ENCODE measurements around the gene PGAP2.

PGAP2 gene

GRCh38 chr11:3840004-3840869 is 31.9 kb downstream of the PGAP2 start (continued):
- TF ChIP-seq ZBTB26 (tag by site-specific recombination; optimal IDR thresholded peaks at IDR 0.05) (peak; percentile 11), ZNF335 (tag by site-specific recombination; conservative IDR thresholded peaks at IDR 0.05) (peak; percentile 45), ZFP41 (tag by site-specific recombination; IDR thresholded peaks at IDR 0.05; ENCODE audit: borderline replicate concordance) (no peak), ZNF174 (tag by site-specific recombination; IDR thresholded peaks at IDR 0.05) (no peak), ZNF398 (tag by site-specific recombination; IDR thresholded peaks at IDR 0.05) (0 out of 2 replicates have a peak, but pooled peaks have one; percentile 11), GFI1B (tag by site-specific recombination; IDR thresholded peaks at IDR 0.05) (no peak), HOXC10 (CRISPR knock-in tag; IDR thresholded peaks at IDR 0.05) (no peak), KLF1 (tag by site-specific recombination; IDR thresholded peaks at IDR 0.05) (no peak), ATF2 (tag by site-specific recombination; IDR thresholded peaks at IDR 0.05; ENCODE audit: low read depth) (no peak), HOXA7 (CRISPR knock-in tag; IDR thresholded peaks at IDR 0.05; ENCODE audit: borderline replicate concordance) (no peak), ZBTB8A (tag by site-specific recombination; IDR thresholded peaks at IDR 0.05) (peak; percentile 33; the same call in 1 of the 2 replicates), ZNF302 (tag by site-specific recombination; IDR thresholded peaks at IDR 0.05; ENCODE audit: low read depth) (no peak), ZNF211 (tag by site-specific recombination; IDR thresholded peaks at IDR 0.05; ENCODE audit: low read depth) (no peak), PATZ1 (tag by site-specific recombination; IDR thresholded peaks at IDR 0.05) (0 out of 2 replicates have a peak, but pooled peaks have one; percentile 19), SCRT2 (tag by site-specific recombination; IDR thresholded peaks at IDR 0.05) (no peak), ZNF664 (tag by site-specific recombination; IDR thresholded peaks at IDR 0.05) (no peak), ZNF701 (tag by site-specific recombination; IDR thresholded peaks at IDR 0.05) (no peak), GLI4 (tag by site-specific recombination; IDR thresholded peaks at IDR 0.05) (no peak), BCL11A (tag by site-specific recombination; IDR thresholded peaks at IDR 0.05; ENCODE audit: low read depth) (no peak), ZNF777 (tag by site-specific recombination; IDR thresholded peaks at IDR 0.05; ENCODE audit: borderline replicate concordance) (no peak)
- TF ChIP-seq, protein P1, sequence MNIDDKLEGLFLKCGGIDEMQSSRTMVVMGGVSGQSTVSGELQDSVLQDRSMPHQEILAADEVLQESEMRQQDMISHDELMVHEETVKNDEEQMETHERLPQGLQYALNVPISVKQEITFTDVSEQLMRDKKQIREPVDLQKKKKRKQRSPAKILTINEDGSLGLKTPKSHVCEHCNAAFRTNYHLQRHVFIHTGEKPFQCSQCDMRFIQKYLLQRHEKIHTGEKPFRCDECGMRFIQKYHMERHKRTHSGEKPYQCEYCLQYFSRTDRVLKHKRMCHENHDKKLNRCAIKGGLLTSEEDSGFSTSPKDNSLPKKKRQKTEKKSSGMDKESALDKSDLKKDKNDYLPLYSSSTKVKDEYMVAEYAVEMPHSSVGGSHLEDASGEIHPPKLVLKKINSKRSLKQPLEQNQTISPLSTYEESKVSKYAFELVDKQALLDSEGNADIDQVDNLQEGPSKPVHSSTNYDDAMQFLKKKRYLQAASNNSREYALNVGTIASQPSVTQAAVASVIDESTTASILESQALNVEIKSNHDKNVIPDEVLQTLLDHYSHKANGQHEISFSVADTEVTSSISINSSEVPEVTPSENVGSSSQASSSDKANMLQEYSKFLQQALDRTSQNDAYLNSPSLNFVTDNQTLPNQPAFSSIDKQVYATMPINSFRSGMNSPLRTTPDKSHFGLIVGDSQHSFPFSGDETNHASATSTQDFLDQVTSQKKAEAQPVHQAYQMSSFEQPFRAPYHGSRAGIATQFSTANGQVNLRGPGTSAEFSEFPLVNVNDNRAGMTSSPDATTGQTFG (tag by site-specific recombination; IDR thresholded peaks at IDR 0.05; ENCODE audit: borderline replicate concordance), result no peak
- TF ChIP-seq, protein P2, sequence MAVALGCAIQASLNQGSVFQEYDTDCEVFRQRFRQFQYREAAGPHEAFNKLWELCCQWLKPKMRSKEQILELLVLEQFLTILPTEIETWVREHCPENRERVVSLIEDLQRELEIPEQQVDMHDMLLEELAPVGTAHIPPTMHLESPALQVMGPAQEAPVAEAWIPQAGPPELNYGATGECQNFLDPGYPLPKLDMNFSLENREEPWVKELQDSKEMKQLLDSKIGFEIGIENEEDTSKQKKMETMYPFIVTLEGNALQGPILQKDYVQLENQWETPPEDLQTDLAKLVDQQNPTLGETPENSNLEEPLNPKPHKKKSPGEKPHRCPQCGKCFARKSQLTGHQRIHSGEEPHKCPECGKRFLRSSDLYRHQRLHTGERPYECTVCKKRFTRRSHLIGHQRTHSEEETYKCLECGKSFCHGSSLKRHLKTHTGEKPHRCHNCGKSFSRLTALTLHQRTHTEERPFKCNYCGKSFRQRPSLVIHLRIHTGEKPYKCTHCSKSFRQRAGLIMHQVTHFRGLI (tag by site-specific recombination; IDR thresholded peaks at IDR 0.05), result peak; percentile 41; the same call in 1 of the 2 replicates
